ENCODE results near the gene CACNB4. TPM values are rescaled to one million over a fixed set of nuclear protein-coding genes. Genes with fewer than 3 reads are reported as not detected.

The CACNB4 gene
- total and polyA plus RNA-seq, 10 of the 15 experiments (the other 5 are each of a cell fraction or from before 2014, with no cell fraction given): 2.0 to 21.6 (median 9.3) TPM

DNA sequence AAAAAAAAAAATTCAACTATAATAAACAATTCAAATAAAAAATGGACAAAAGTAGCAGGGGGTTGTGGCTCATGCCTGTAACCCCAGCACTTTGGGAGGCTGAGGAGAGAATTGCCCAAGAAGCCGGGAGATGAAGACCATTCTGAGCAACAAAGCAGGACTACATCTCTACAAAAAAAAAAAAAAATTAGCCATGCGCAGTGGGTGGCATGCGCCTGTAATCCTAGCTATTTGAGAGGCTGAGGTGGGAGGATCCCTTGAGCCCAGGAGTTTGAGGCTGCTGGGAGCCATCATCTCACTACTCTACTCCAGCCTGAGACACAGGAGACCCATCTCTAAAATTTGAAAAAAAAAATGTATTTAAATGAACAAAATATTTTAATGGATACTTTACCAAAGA, 4.4 kb upstream of the CACNB4 start:
- no peaks in the 10 kb centered on the region for H4K20me1 ChIP-seq (ENCODE audit: control insufficient read depth, insufficient read depth)
- ATAC-seq: no peak
- H3K9me3 ChIP-seq (replicated peaks; ENCODE audit: control insufficient read depth, insufficient read depth, low read length): no peaks in the 10 kb centered on the region
- no peak overlapping the region for H3K9ac ChIP-seq (ENCODE audit: control insufficient read depth, insufficient read depth, low read length)
- SMC1A ChIA-PET (ENCODE audit: uncharacterized antibody, unreplicated experiment): no interaction called here
- in situ Hi-C loops (cut with MboI): no loop called here
- H3K4me3 ChIP-seq: no peak overlapping the region
- H3K36me3 ChIP-seq (ENCODE audit: control insufficient read depth in 2 of 2, insufficient read depth in 2 of 2, low read length in 1 of 2): no peaks in the 10 kb centered on the region
- DNase-seq (ENCODE audit: low read depth, low spot score): no peak
- H3K27ac ChIP-seq (ENCODE audit: control insufficient read depth, insufficient read depth): no peak overlapping the region
- FAIRE-seq: no peak
- no peak overlapping the region for H2AFZ ChIP-seq (ENCODE audit: control insufficient read depth, low read depth, low read length)
- H3K79me2 ChIP-seq (ENCODE audit: control insufficient read depth, insufficient read depth, low read length): 0 out of 2 replicates have a peak, but pooled peaks cover under 1% of the 10 kb centered on the region
- no peak for TF ChIP-seq RBBP5 (conservative IDR thresholded peaks at IDR 0.05)
- TF ChIP-seq, protein P1, sequence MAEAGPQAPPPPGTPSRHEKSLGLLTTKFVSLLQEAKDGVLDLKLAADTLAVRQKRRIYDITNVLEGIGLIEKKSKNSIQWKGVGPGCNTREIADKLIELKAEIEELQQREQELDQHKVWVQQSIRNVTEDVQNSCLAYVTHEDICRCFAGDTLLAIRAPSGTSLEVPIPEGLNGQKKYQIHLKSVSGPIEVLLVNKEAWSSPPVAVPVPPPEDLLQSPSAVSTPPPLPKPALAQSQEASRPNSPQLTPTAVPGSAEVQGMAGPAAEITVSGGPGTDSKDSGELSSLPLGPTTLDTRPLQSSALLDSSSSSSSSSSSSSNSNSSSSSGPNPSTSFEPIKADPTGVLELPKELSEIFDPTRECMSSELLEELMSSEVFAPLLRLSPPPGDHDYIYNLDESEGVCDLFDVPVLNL (IDR thresholded peaks at IDR 0.05; ENCODE audit: low read depth, low read length): no peak
- TF ChIP-seq PAX5 (IDR thresholded peaks at IDR 0.05; ENCODE audit: borderline replicate concordance, low read depth, low read length): no peak
- TF ChIP-seq SP1 (IDR thresholded peaks at IDR 0.05; ENCODE audit: low read depth, low read length): no peak
- TF ChIP-seq, protein P2, sequence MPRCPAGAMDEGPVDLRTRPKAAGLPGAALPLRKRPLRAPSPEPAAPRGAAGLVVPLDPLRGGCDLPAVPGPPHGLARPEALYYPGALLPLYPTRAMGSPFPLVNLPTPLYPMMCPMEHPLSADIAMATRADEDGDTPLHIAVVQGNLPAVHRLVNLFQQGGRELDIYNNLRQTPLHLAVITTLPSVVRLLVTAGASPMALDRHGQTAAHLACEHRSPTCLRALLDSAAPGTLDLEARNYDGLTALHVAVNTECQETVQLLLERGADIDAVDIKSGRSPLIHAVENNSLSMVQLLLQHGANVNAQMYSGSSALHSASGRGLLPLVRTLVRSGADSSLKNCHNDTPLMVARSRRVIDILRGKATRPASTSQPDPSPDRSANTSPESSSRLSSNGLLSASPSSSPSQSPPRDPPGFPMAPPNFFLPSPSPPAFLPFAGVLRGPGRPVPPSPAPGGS (IDR thresholded peaks at IDR 0.05; ENCODE audit: borderline replicate concordance, insufficient read depth, low read depth, low read length, poor library complexity, severe bottlenecking): no peak
- TF ChIP-seq TCF3 (IDR thresholded peaks at IDR 0.05; ENCODE audit: borderline replicate concordance, insufficient read depth, low read depth, low read length): no peak
- TF ChIP-seq YY1 (IDR thresholded peaks at IDR 0.05; ENCODE audit: low read depth, low read length): no peak
- no peak for TF ChIP-seq SMAD1 (IDR thresholded peaks at IDR 0.05; ENCODE audit: low read depth, partially characterized antibody)
- TF ChIP-seq, protein P3, sequence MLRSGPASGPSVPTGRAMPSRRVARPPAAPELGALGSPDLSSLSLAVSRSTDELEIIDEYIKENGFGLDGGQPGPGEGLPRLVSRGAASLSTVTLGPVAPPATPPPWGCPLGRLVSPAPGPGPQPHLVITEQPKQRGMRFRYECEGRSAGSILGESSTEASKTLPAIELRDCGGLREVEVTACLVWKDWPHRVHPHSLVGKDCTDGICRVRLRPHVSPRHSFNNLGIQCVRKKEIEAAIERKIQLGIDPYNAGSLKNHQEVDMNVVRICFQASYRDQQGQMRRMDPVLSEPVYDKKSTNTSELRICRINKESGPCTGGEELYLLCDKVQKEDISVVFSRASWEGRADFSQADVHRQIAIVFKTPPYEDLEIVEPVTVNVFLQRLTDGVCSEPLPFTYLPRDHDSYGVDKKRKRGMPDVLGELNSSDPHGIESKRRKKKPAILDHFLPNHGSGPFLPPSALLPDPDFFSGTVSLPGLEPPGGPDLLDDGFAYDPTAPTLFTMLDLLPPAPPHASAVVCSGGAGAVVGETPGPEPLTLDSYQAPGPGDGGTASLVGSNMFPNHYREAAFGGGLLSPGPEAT (IDR thresholded peaks at IDR 0.05; ENCODE audit: low read depth): no peak
- TF ChIP-seq STAT3 (IDR thresholded peaks at IDR 0.05; ENCODE audit: low read depth, low read length): no peak
- TF ChIP-seq MTA3 (IDR thresholded peaks at IDR 0.05; ENCODE audit: borderline replicate concordance, low read length): no peak
- TF ChIP-seq, protein P4, sequence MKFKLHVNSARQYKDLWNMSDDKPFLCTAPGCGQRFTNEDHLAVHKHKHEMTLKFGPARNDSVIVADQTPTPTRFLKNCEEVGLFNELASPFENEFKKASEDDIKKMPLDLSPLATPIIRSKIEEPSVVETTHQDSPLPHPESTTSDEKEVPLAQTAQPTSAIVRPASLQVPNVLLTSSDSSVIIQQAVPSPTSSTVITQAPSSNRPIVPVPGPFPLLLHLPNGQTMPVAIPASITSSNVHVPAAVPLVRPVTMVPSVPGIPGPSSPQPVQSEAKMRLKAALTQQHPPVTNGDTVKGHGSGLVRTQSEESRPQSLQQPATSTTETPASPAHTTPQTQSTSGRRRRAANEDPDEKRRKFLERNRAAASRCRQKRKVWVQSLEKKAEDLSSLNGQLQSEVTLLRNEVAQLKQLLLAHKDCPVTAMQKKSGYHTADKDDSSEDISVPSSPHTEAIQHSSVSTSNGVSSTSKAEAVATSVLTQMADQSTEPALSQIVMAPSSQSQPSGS (IDR thresholded peaks at IDR 0.05; ENCODE audit: low read length): no peak
- no peak for TF ChIP-seq POU2F2 (IDR thresholded peaks at IDR 0.05; ENCODE audit: borderline replicate concordance, low read depth, low read length)
- TF ChIP-seq RFX5 (IDR thresholded peaks at IDR 0.05; ENCODE audit: low read depth, low read length): no peak
- TF ChIP-seq, protein P5, sequence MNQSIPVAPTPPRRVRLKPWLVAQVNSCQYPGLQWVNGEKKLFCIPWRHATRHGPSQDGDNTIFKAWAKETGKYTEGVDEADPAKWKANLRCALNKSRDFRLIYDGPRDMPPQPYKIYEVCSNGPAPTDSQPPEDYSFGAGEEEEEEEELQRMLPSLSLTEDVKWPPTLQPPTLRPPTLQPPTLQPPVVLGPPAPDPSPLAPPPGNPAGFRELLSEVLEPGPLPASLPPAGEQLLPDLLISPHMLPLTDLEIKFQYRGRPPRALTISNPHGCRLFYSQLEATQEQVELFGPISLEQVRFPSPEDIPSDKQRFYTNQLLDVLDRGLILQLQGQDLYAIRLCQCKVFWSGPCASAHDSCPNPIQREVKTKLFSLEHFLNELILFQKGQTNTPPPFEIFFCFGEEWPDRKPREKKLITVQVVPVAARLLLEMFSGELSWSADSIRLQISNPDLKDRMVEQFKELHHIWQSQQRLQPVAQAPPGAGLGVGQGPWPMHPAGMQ (IDR thresholded peaks at IDR 0.05; ENCODE audit: borderline replicate concordance): no peak
- TF ChIP-seq FOS (IDR thresholded peaks at IDR 0.05; ENCODE audit: borderline replicate concordance, extremely low read depth, insufficient read length): no peak
- intact Hi-C loops (cut with micrococcal nuclease; ENCODE audit: unreplicated experiment): no loop called here
- WGBS (ENCODE audit: insufficient coverage, insufficient replicate concordance, low lambda C conversion rate, missing lambda C conversion rate): 96% methylated on average over 3 of the region's 3 CpGs
- CTCF ChIA-PET: no interaction called here
- peaks cover 5% of the 10 kb centered on the region for H3K4me1 ChIP-seq (ENCODE audit: control insufficient read depth, insufficient read depth, low read length)
- H3K4me2 ChIP-seq (ENCODE audit: control insufficient read depth, insufficient read depth): no peak overlapping the region
- POLR2A ChIA-PET: interaction anchor here (0.6 kb wide), 1 partner anchor 190 kb away, joined by 6 read pairs; no protein-coding TSS in a partner anchor
- no TSS peak for BruUV-seq (replicated peaks)
- RAD21 ChIA-PET (ENCODE audit: unreplicated experiment): no interaction called here
- peaks cover 3 to 5% of the 10 kb centered on the region in 2 experiments; a peak in 2 of 4 replicates for H3K27me3 ChIP-seq (replicated peaks in 1 of 2; ENCODE audit: control insufficient read depth in 2 of 2, insufficient read depth in 2 of 2, low read length in 1 of 2)
